A549 (cell line): ENCODE measurements around the gene NR2E1. TPM values are rescaled to one million over a fixed set of nuclear protein-coding genes. Genes with fewer than 3 reads are reported as not detected.

Experiments
- ATAC-seq, 2 experiments: fragments of 200-7000 bp in 1 of 2; fragments of >200 bp in 1 of 2; cut with Nextera tagmentation in 1 of 2; cut with Tn5 transposase in 1 of 2; 3 replicates each; pipeline versions ENCODE4 v1.8.0 to v1.9.1; 2018 to 2020; ENCODE audit warnings: mild to moderate bottlenecking in 1 of 2, moderate library complexity in 1 of 2
- CTCF ChIA-PET: fragments of 300-600 bp; sonication (Branson Sonifier 250); formaldehyde crosslinking; extraction: SDS; loops from one replicate; lab custom pipeline; 2021; ENCODE audit warnings: antibody characterized with exemption, inconsistent platforms; lab: Yijun Ruan, JAX
- POLR2A ChIA-PET: fragments of 350-600 bp; formaldehyde crosslinking; extraction: SDS; loops from one replicate; lab custom pipeline; 2021; ENCODE audit warnings: antibody characterized with exemption, inconsistent platforms; lab: Yijun Ruan, JAX
- DNase-seq, 2 experiments: peaks; one replicate each; pipeline versions ENCODE4 v3.0.0 to v3.0.0-alpha.2; 2011 to 2016; ENCODE audit warnings: low read depth in 1 of 2, low spot score in 1 of 2
- FAIRE-seq: peaks from 2 replicates; lab custom pipeline; 2011; peaks lifted over from hg19 to GRCh38; lab: Jason Lieb, UNC
- H3K27ac ChIP-seq, 2 experiments: fragments of >200 bp; sonication (Bioruptor Twin); formaldehyde crosslinking; 3 replicates each; pipeline ENCODE4 v1.5.1; 2016 to 2017
- H3K4me1 ChIP-seq: fragments of >200 bp; sonication (Bioruptor Twin); formaldehyde crosslinking; 3 replicates; pipeline ENCODE4 v1.6.1; 2016
- H3K4me2 ChIP-seq: fragments of >200 bp; sonication (Bioruptor Twin); formaldehyde crosslinking; 3 replicates; pipeline ENCODE4 v1.6.1; 2016
- H3K4me3 ChIP-seq: fragments of >200 bp; sonication (Bioruptor Twin); formaldehyde crosslinking; 3 replicates; pipeline ENCODE4 v1.5.1; 2016
- H3K9me3 ChIP-seq: fragments of >200 bp; sonication (Bioruptor Twin); formaldehyde crosslinking; 3 replicates; pipeline ENCODE4 v1.6.1; 2016
- ATOH8 ChIP-seq: fragments of 250-450 bp; sonication (Bioruptor Pico); IDR thresholded peaks from 2 replicates; pipeline ENCODE4 v1.5.0; 2020; ENCODE audit warnings: low read depth, mild to moderate bottlenecking, moderate library complexity
- BCL3 ChIP-seq: fragments of >200 bp; sonication (Bioruptor Twin); formaldehyde crosslinking; IDR thresholded peaks from 3 replicates; pipeline ENCODE4 v1.6.1; 2016
- BHLHE40 ChIP-seq: IDR thresholded peaks from 2 replicates; pipeline ENCODE4 v1.6.1; 2012; ENCODE audit warnings: low read depth, low read length, inconsistent platforms
- CBX8 ChIP-seq: fragments of 200-600 bp; sonication (generic); IDR thresholded peaks from 2 replicates; pipeline ENCODE4 v1.6.1; 2016
- CTCF ChIP-seq: fragments of >200 bp; sonication (Bioruptor Twin); formaldehyde crosslinking; IDR thresholded peaks from 3 replicates; pipeline ENCODE4 v1.5.1; 2016
- E2F6 ChIP-seq: IDR thresholded peaks from 2 replicates; pipeline ENCODE4 v1.6.1; 2012; ENCODE audit warnings: low read depth, borderline replicate concordance
- EHF ChIP-seq: fragments of 250-450 bp; sonication (Bioruptor Pico); IDR thresholded peaks from 2 replicates; pipeline ENCODE4 v1.5.0; 2020; ENCODE audit warnings: mild to moderate bottlenecking
- ELK1 ChIP-seq: fragments of 150-350 bp; IDR thresholded peaks from 2 replicates; pipeline ENCODE4 v1.6.1; 2014; ENCODE audit warnings: low read depth, mild to moderate bottlenecking, low read length
- EP300 ChIP-seq, 2 experiments: fragments of >200 bp; sonication (Bioruptor Twin); formaldehyde crosslinking; IDR thresholded peaks; 2 replicates in 1 of 2; 3 replicates in 1 of 2; pipeline ENCODE4 v1.6.1; 2016 to 2017
- FOSB ChIP-seq: fragments of 250-450 bp; sonication (Bioruptor Pico); IDR thresholded peaks from 2 replicates; pipeline ENCODE4 v1.5.0; 2020; ENCODE audit warnings: mild to moderate bottlenecking, moderate library complexity
- FOSL2 ChIP-seq, 2 experiments: fragments of 450-650 bp in 1 of 2; fragments of >200 bp in 1 of 2; sonication (Bioruptor Twin) in 1 of 2; formaldehyde crosslinking; IDR thresholded peaks; 2 replicates each; pipeline versions ENCODE4 v1.5.0 to v1.6.1; 2016 to 2020; ENCODE audit warnings: mild to moderate bottlenecking in 1 of 2, moderate library complexity in 1 of 2
- GATA3 ChIP-seq: IDR thresholded peaks from 2 replicates; pipeline ENCODE4 v1.6.1; 2012; ENCODE audit warnings: borderline replicate concordance
- HEYL ChIP-seq: fragments of 250-450 bp; sonication (Bioruptor Pico); IDR thresholded peaks from 2 replicates; pipeline ENCODE4 v1.8.0; 2021; ENCODE audit warnings: mild to moderate bottlenecking, moderate library complexity
- HOXB13 ChIP-seq: fragments of 250-450 bp; sonication (Bioruptor Pico); IDR thresholded peaks from 2 replicates; pipeline ENCODE4 v1.5.0; 2020; ENCODE audit warnings: low read depth, mild to moderate bottlenecking, moderate library complexity
- HOXB5 ChIP-seq: fragments of 250-450 bp; sonication (Bioruptor Pico); IDR thresholded peaks from 2 replicates; pipeline ENCODE4 v1.5.0; 2020; ENCODE audit warnings: mild to moderate bottlenecking, moderate library complexity
- JUN ChIP-seq, 2 experiments: fragments of >200 bp; sonication (Bioruptor Twin); formaldehyde crosslinking; IDR thresholded peaks; 2 replicates in 1 of 2; 3 replicates in 1 of 2; pipeline ENCODE4 v1.6.1; 2016 to 2017
- MYC ChIP-seq: IDR thresholded peaks from 2 replicates; pipeline ENCODE4 v1.6.1; 2012; ENCODE audit warnings: mild to moderate bottlenecking, inconsistent platforms, low read length, improper control_type of control experiment, borderline replicate concordance
- NR3C1 ChIP-seq: fragments of >200 bp; sonication (Bioruptor Twin); formaldehyde crosslinking; IDR thresholded peaks from 3 replicates; pipeline ENCODE4 v1.6.1; 2017
- PHF8 ChIP-seq: fragments of 200-600 bp; sonication (generic); IDR thresholded peaks from 2 replicates; pipeline ENCODE4 v1.6.1; 2016; ENCODE audit warnings: low read depth, mild to moderate bottlenecking, antibody characterized with exemption, moderate library complexity, borderline replicate concordance
- POLR2A ChIP-seq: IDR thresholded peaks from 2 replicates; pipeline ENCODE4 v1.6.1; 2012; ENCODE audit warnings: mild to moderate bottlenecking, low read length
- RAD21 ChIP-seq, 2 experiments: fragments of >200 bp in 1 of 2; sonication (Bioruptor Twin) in 1 of 2; formaldehyde crosslinking in 1 of 2; IDR thresholded peaks in 1 of 2; conservative IDR thresholded peaks in 1 of 2; 2 replicates in 1 of 2; 3 replicates in 1 of 2; pipeline ENCODE4 v1.6.1; 2012 to 2018; ENCODE audit warnings: inconsistent platforms in 1 of 2
- RARB ChIP-seq: fragments of 250-450 bp; sonication (Bioruptor Pico); IDR thresholded peaks from 2 replicates; pipeline ENCODE4 v1.8.0; 2021; ENCODE audit warnings: mild to moderate bottlenecking, moderate library complexity
- RCOR1 ChIP-seq: fragments of 150-350 bp; IDR thresholded peaks from 2 replicates; pipeline ENCODE4 v1.6.1; 2014; ENCODE audit warnings: antibody characterized with exemption, low read length, low read depth
- SMC3 ChIP-seq: fragments of >200 bp; sonication (Bioruptor Twin); formaldehyde crosslinking; IDR thresholded peaks from 3 replicates; pipeline ENCODE4 v1.6.1; 2018; ENCODE audit warnings: inconsistent platforms
- SREBF2 ChIP-seq: fragments of 450-650 bp; IDR thresholded peaks from 2 replicates; pipeline ENCODE4 v1.6.1; 2014; ENCODE audit warnings: mild to moderate bottlenecking, moderate library complexity
- TP53 ChIP-seq: fragments of 250-450 bp; sonication (Bioruptor Pico); IDR thresholded peaks from 2 replicates; pipeline ENCODE4 v1.5.0; 2021; ENCODE audit warnings: mild to moderate bottlenecking, moderate library complexity
- USF2 ChIP-seq: fragments of 450-650 bp; IDR thresholded peaks from 2 replicates; pipeline ENCODE4 v1.6.1; 2014; ENCODE audit warnings: antibody characterized with exemption
- ZC3H11A ChIP-seq: fragments of 450-650 bp; IDR thresholded peaks from 2 replicates; pipeline ENCODE4 v1.6.1; 2014; ENCODE audit warnings: antibody characterized with exemption, mild to moderate bottlenecking
- ZNF302 ChIP-seq: fragments of 250-450 bp; sonication (Bioruptor Pico); IDR thresholded peaks from 2 replicates; pipeline ENCODE4 v1.9.0; 2021; ENCODE audit warnings: inconsistent platforms, mild to moderate bottlenecking, moderate library complexity
- WGBS: methylation state at CpG from one replicate; pipeline ENCODE4 v1.1.6; 2017; ENCODE audit errors: missing lambda C conversion rate; 5-methylcytosine and 5-hydroxymethylcytosine counted together
- polyA plus RNA-seq, 4 experiments: library from polyadenylated mRNA; depleted of rRNA in 3 of 4; stranded (reverse); fragments of >200 nt; fragmentation: RNase III in 1 of 4; extraction: RNeasy Plus Mini Kit Qiagen cat#74134 plus additional on column Dnase treatment in 1 of 4; gene quantifications; 2 replicates in 3 of 4; 3 replicates in 1 of 4; pipeline ENCODE4 v1.2.3, GENCODE V29; 2011 to 2017

The NR2E1 gene
- polyA plus RNA-seq, 2 of the 4 experiments (the other 2 are of a cell fraction), result 0.03 TPM; not detected in 1

- 18% methylated on average over 17 of the region's 17 CpGs for WGBS
- ChIA-PET CTCF (no interaction called here), POLR2A (no interaction called here)
- TF ChIP-seq EP300 (IDR thresholded peaks at IDR 0.05) (no peak), HOXB13 (no peak), BCL3 (no peak), USF2 (no peak), POLR2A (no peak), MYC (no peak), BHLHE40 (no peak), CTCF (no peak), FOSB (CRISPR knock-in tag) (no peak), CBX8 (no peak), ELK1 (no peak), RCOR1 (no peak), EHF (no peak), SREBF2 (no peak)
- H3K27ac ChIP-seq, result no peak overlapping the region
- DNase-seq (no peak), FAIRE-seq (no peak), ATAC-seq (no peak)
- H3K4me1 ChIP-seq, result no peaks in the 10 kb centered on the region; the same call in 2 of the 3 replicates
- H3K4me3 ChIP-seq, result no peak overlapping the region
- peak overlapping the region; percentile 83 for H3K4me2 ChIP-seq
- H3K9me3 ChIP-seq, result no peaks in the 10 kb centered on the region
These were observed 1.3 kb upstream of the NR2E1 start for GRCh38 chr6:108164543-108164814.

GRCh38 chr6:108164815-108165706, 761 bp upstream of the NR2E1 start:
- Histone ChIP-seq H3K27ac (no peak overlapping the region), H3K4me1 (no peaks in the 10 kb centered on the region; the same call in 2 of the 3 replicates), H3K4me2 (peak overlapping the region; percentile 83), H3K9me3 (no peaks in the 10 kb centered on the region), H3K4me3 (peak overlapping the region; percentile 41)
- FAIRE-seq (no peak), ATAC-seq (no peak), DNase-seq (no peak)
- CTCF ChIA-PET, result no interaction called here
- POLR2A ChIA-PET, result no interaction called here
- TF ChIP-seq FOSL2 (IDR thresholded peaks at IDR 0.05) (no peak), FOSL2 (CRISPR knock-in tag; IDR thresholded peaks at IDR 0.05) (no peak), SMC3 (no peak), BCL3 (no peak), TP53 (CRISPR knock-in tag) (no peak), POLR2A (no peak), E2F6 (no peak), HEYL (no peak), EP300 (IDR thresholded peaks at IDR 0.05) (no peak), GATA3 (no peak), HOXB5 (no peak), RARB (CRISPR knock-in tag) (no peak), ATOH8 (CRISPR knock-in tag) (no peak), NR3C1 (no peak), ZC3H11A (no peak), RAD21 (conservative IDR thresholded peaks at IDR 0.05 in 1 of 2, IDR thresholded peaks at IDR 0.05 in 1 of 2) (no peak), USF2 (no peak), JUN (IDR thresholded peaks at IDR 0.05) (no peak), PHF8 (no peak), ZNF302 (CRISPR knock-in tag) (no peak), BHLHE40 (no peak)
- 77% methylated on average over 41 of the region's 69 CpGs for WGBS
